Neural cell (in vitro differentiated cells): ENCODE results near the gene A2M. TPM values are rescaled to one million over a fixed set of nuclear protein-coding genes. Genes with fewer than 3 reads are reported as not detected.

Source experiments
- H2AFZ ChIP-seq: fragments of 200-600, 300-800 bp; sonication (generic), shearing (Covaris generic); 2 replicates; pipeline ENCODE4 v1.6.0; 2014; ENCODE audit warnings: low read depth, mild to moderate bottlenecking, antibody characterized with exemption, low read length, moderate library complexity
- H3F3A ChIP-seq: fragments of 200-600 bp; shearing (Covaris generic); 2 replicates; pipeline ENCODE4 v1.6.1; 2016; ENCODE audit warnings: mild to moderate bottlenecking, moderate library complexity, mixed read lengths, antibody characterized with exemption, low read length; ENCODE audit not compliant: insufficient read depth, poor library complexity, severe bottlenecking
- H3K27ac ChIP-seq: fragments of 200-600, 300-800 bp; sonication (generic), shearing (Covaris generic); 2 replicates; pipeline ENCODE4 v1.5.1; 2014; ENCODE audit warnings: mild to moderate bottlenecking, low read length, moderate library complexity
- H3K27me3 ChIP-seq: fragments of 300-800, 200-600 bp; sonication (generic), shearing (Covaris generic); 2 replicates; pipeline ENCODE4 v1.6.0; 2014; ENCODE audit warnings: mild to moderate bottlenecking, low read depth, low read length, moderate library complexity; ENCODE audit not compliant: insufficient read depth
- H3K36me3 ChIP-seq: fragments of 300-800, 200-600 bp; sonication (generic), shearing (Covaris generic); 2 replicates; pipeline ENCODE4 v1.5.1; 2014; ENCODE audit warnings: mild to moderate bottlenecking, antibody characterized with exemption, low read length, moderate library complexity; ENCODE audit not compliant: insufficient read depth
- H3K4me2 ChIP-seq: fragments of 300-800, 200-600 bp; sonication (generic), shearing (Covaris generic); 2 replicates; pipeline ENCODE4 v1.6.0; 2014; ENCODE audit warnings: mild to moderate bottlenecking, low read length
- H3K4me3 ChIP-seq: fragments of 300-800, 200-600 bp; sonication (generic), shearing (Covaris generic); 2 replicates; pipeline ENCODE4 v1.5.1; 2014; ENCODE audit warnings: mild to moderate bottlenecking, low read length, moderate library complexity
- H3K79me2 ChIP-seq: fragments of 200-600 bp; shearing (Covaris generic); replicated peaks from 2 replicates; pipeline ENCODE4 v1.6.0; 2014; ENCODE audit warnings: mild to moderate bottlenecking, low read length, moderate library complexity; ENCODE audit not compliant: insufficient read depth
- H3K9ac ChIP-seq: fragments of 300-800, 200-600 bp; sonication (generic), shearing (Covaris generic); 2 replicates; pipeline ENCODE4 v1.6.1; 2016; ENCODE audit warnings: mild to moderate bottlenecking, low read length, mixed read lengths
- H3K9me2 ChIP-seq: fragments of 200-600 bp; shearing (Covaris generic); 2 replicates; pipeline ENCODE4 v1.6.1; 2016; ENCODE audit warnings: mild to moderate bottlenecking, low read length, mixed read lengths; ENCODE audit not compliant: insufficient read depth
- H3K9me3 ChIP-seq: fragments of 200-600, 300-800 bp; sonication (generic), shearing (Covaris generic); 2 replicates; pipeline ENCODE4 v1.6.1; 2016; ENCODE audit warnings: mild to moderate bottlenecking, mixed run types, low read length, moderate library complexity, mixed read lengths
- H4K20me1 ChIP-seq: fragments of 200-600 bp; shearing (Covaris generic); 2 replicates; pipeline ENCODE4 v1.6.1; 2016; ENCODE audit warnings: mild to moderate bottlenecking, mixed run types; ENCODE audit not compliant: insufficient read depth
- CTCF ChIP-seq: fragments of 450-650 bp; IDR thresholded peaks from 2 replicates; pipeline ENCODE4 v1.5.1; 2014; ENCODE audit warnings: antibody characterized with exemption, mild to moderate bottlenecking, moderate library complexity; ENCODE audit not compliant: poor library complexity, severe bottlenecking
- EP300 ChIP-seq: fragments of 450-650 bp; conservative IDR thresholded peaks from 2 replicates; pipeline ENCODE4 v1.6.1; 2014; ENCODE audit warnings: antibody characterized with exemption, mild to moderate bottlenecking, moderate library complexity; ENCODE audit not compliant: poor library complexity, severe bottlenecking
- EZH2 ChIP-seq: fragments of 200-600, 300-800 bp; shearing (Covaris generic), sonication (generic); IDR thresholded peaks from 2 replicates; pipeline ENCODE4 v1.6.1; 2014; ENCODE audit warnings: antibody characterized with exemption, low read length, borderline replicate concordance, mild to moderate bottlenecking; ENCODE audit not compliant: insufficient read depth, poor library complexity, severe bottlenecking
- MXI1 ChIP-seq: fragments of 450-650 bp; conservative IDR thresholded peaks from 2 replicates; pipeline ENCODE4 v1.6.1; 2014; ENCODE audit warnings: antibody characterized with exemption, mild to moderate bottlenecking; ENCODE audit not compliant: poor library complexity, severe bottlenecking
- POLR2AphosphoS5 ChIP-seq: IDR thresholded peaks from 2 replicates; pipeline ENCODE4 v1.6.1; 2012
- RAD21 ChIP-seq: fragments of 450-650 bp; conservative IDR thresholded peaks from 2 replicates; pipeline ENCODE4 v1.6.1; 2014; ENCODE audit warnings: antibody characterized with exemption, mild to moderate bottlenecking, moderate library complexity
- REST ChIP-seq: IDR thresholded peaks from 2 replicates; pipeline ENCODE4 v1.6.1; 2012; ENCODE audit warnings: borderline replicate concordance
- SMC3 ChIP-seq: fragments of 450-650 bp; conservative IDR thresholded peaks from 2 replicates; pipeline ENCODE4 v1.6.1; 2014; ENCODE audit warnings: antibody characterized with exemption, mild to moderate bottlenecking, moderate library complexity; ENCODE audit not compliant: poor library complexity
- TAF1 ChIP-seq: IDR thresholded peaks from 2 replicates; pipeline ENCODE4 v1.6.1; 2012; ENCODE audit warnings: low read depth
- polyA plus RNA-seq: library from polyadenylated mRNA; depleted of rRNA; stranded (reverse); fragments of >200 nt; gene quantifications from 2 replicates; pipeline ENCODE4 v1.2.3, GENCODE V29; 2014

The A2M gene
- polyA plus RNA-seq, 1 donor from 2014 or later: 0.09 TPM

GRCh38 chr12:9147461-9147860 lies 31.7 kb upstream of the A2M start:
- TF ChIP-seq POLR2AphosphoS5 (no peak), TAF1 (no peak), REST (no peak), CTCF (no peak)

GRCh38 chr12:9144730-9145106 lies 29.0 kb upstream of the A2M start:
- no peaks in the 10 kb centered on the region for H3K9me2 ChIP-seq
- no peaks in the 10 kb centered on the region for H3K27me3 ChIP-seq
- no peaks in the 10 kb centered on the region for H3K79me2 ChIP-seq
- no peaks in the 10 kb centered on the region for H3F3A ChIP-seq
- no peaks in the 10 kb centered on the region for H3K9me3 ChIP-seq
- H2AFZ ChIP-seq: no peak overlapping the region
- H3K27ac ChIP-seq: no peak overlapping the region
- H3K9ac ChIP-seq: no peak overlapping the region
- H3K4me3 ChIP-seq: no peak overlapping the region
- no peaks in the 10 kb centered on the region for H3K36me3 ChIP-seq
- no peak for TF ChIP-seq EZH2
- no peak for TF ChIP-seq RAD21
- no peak for TF ChIP-seq CTCF
- no peak for TF ChIP-seq MXI1
- TF ChIP-seq REST: no peak
- no peak for TF ChIP-seq TAF1
- no peak for TF ChIP-seq EP300
- no peak for TF ChIP-seq SMC3
- TF ChIP-seq POLR2AphosphoS5: no peak
- no peak overlapping the region for H3K4me2 ChIP-seq
- H4K20me1 ChIP-seq: no peaks in the 10 kb centered on the region

More at GRCh38 chr12:9147461-9147860, 31.7 kb upstream of the A2M start:
- no peak overlapping the region for H3K4me2 ChIP-seq
- H3K36me3 ChIP-seq: no peaks in the 10 kb centered on the region
- no peaks in the 10 kb centered on the region for H3K27me3 ChIP-seq
- H3K79me2 ChIP-seq: no peaks in the 10 kb centered on the region
- no peaks in the 10 kb centered on the region for H4K20me1 ChIP-seq
- no peaks in the 10 kb centered on the region for H3K9me3 ChIP-seq
- no peak overlapping the region for H2AFZ ChIP-seq
- no peak overlapping the region for H3K4me3 ChIP-seq
- no peak overlapping the region for H3K9ac ChIP-seq
- H3F3A ChIP-seq: no peaks in the 10 kb centered on the region
- H3K27ac ChIP-seq: no peak overlapping the region
- H3K9me2 ChIP-seq: no peaks in the 10 kb centered on the region
